HG02870 (cell line): ENCODE data around the gene PAGE5.

Source experiments
- ATAC-seq: cut with Tn5 transposase; IDR thresholded peaks from one replicate; pipeline ENCODE4 v1.9.1; 2021; ENCODE audit warnings: mild to moderate bottlenecking, moderate library complexity; ENCODE audit not compliant: unreplicated experiment

Gene PAGE5

GRCh38 chrX:55220119-55220794, at the start of gene PAGE5:
Gene PAGE5, plus strand, starts transcription at chrX:55220346. Its CDS starts 1,037 bp downstream, at chrX:55221383.
- no peak for ATAC-seq

- ATAC-seq, result no peak
These were observed 32.9 kb upstream of the PAGE5 start for GRCh38 chrX:55187281-55187680.

GRCh38 chrX:55196688-55197087, 23.5 kb upstream of the PAGE5 start:
- ATAC-seq, result no peak

- no peak for ATAC-seq
These were observed 18.1 kb upstream of the PAGE5 start for GRCh38 chrX:55201930-55202579.

GRCh38 chrX:55206162-55206941, 13.8 kb upstream of the PAGE5 start:
- ATAC-seq, result no peak

GRCh38 chrX:55210931-55211677, 9.0 kb upstream of the PAGE5 start:
- no peak for ATAC-seq

- no peak for ATAC-seq
These were observed 6.8 kb upstream of the PAGE5 start for GRCh38 chrX:55213381-55213780.

GRCh38 chrX:55240788-55241340, 20.7 kb downstream of the PAGE5 start:
- no peak for ATAC-seq

- no peak for ATAC-seq
These were observed 33.4 kb downstream of the PAGE5 start for GRCh38 chrX:55253528-55253927.

GRCh38 chrX:55260806-55261205, 40.7 kb downstream of the PAGE5 start:
- no peak for ATAC-seq

- no peak for ATAC-seq
These were observed 44.7 kb downstream of the PAGE5 start, which contains the start of gene PAGE3 for GRCh38 chrX:55264816-55265215. Gene PAGE3, minus strand, starts transcription at chrX:55264916. Its CDS starts 1,013 bp downstream, at chrX:55263903.
